Measurements from ENCODE around the gene GPRC5A. TPM values are rescaled to one million over a fixed set of nuclear protein-coding genes. Genes with fewer than 3 reads are reported as not detected.

The GPRC5A gene
- total RNA-seq, 1 donor from 2014 or later: 4.0 TPM

- Mint-ChIP-seq H3K9me3 (ENCODE audit: low read depth) (no peaks in the 10 kb centered on the region), H3K27ac (no peak overlapping the region), H3K4me3 (ENCODE audit: low read depth) (no peak overlapping the region), H3K4me1 (ENCODE audit: low read depth) (peaks cover 1% of the 10 kb centered on the region), H3K27me3 (peaks cover 28% of the 10 kb centered on the region), H3K36me3 (ENCODE audit: insufficient read depth) (no peaks in the 10 kb centered on the region)
- DNase-seq (ENCODE audit: low spot score, unreplicated experiment): no peak
- no peak for TF ChIP-seq CTCF (IDR thresholded peaks at IDR 0.05; ENCODE audit: unreplicated experiment)
Measured at GRCh38 chr12:12908252-12908651, 16.9 kb downstream of the GPRC5A start.

- Mint-ChIP-seq H3K27me3 (peaks cover 33% of the 10 kb centered on the region), H3K4me1 (ENCODE audit: low read depth) (peaks cover 1% of the 10 kb centered on the region), H3K9me3 (ENCODE audit: low read depth) (no peaks in the 10 kb centered on the region), H3K27ac (no peak overlapping the region), H3K36me3 (ENCODE audit: insufficient read depth) (no peaks in the 10 kb centered on the region), H3K4me3 (ENCODE audit: low read depth) (no peak overlapping the region)
- DNase-seq (ENCODE audit: low spot score, unreplicated experiment): no peak
- no peak for TF ChIP-seq CTCF (IDR thresholded peaks at IDR 0.05; ENCODE audit: unreplicated experiment)
Measured at GRCh38 chr12:12908711-12909110, 17.3 kb downstream of the GPRC5A start.

GRCh38 chr12:12909228-12909994 is 18.0 kb downstream of the GPRC5A start:
- H3K27ac Mint-ChIP-seq: no peak overlapping the region

GRCh38 chr12:12909995-12910420 is 18.6 kb downstream of the GPRC5A start:
- Mint-ChIP-seq H3K4me1 (ENCODE audit: low read depth) (no peaks in the 10 kb centered on the region), H3K9me3 (ENCODE audit: low read depth) (no peaks in the 10 kb centered on the region), H3K36me3 (ENCODE audit: insufficient read depth) (no peaks in the 10 kb centered on the region), H3K27ac (no peak overlapping the region), H3K4me3 (ENCODE audit: low read depth) (no peak overlapping the region), H3K27me3 (peaks cover 38% of the 10 kb centered on the region)
- no peak for DNase-seq (ENCODE audit: low spot score, unreplicated experiment)
- TF ChIP-seq CTCF (IDR thresholded peaks at IDR 0.05; ENCODE audit: unreplicated experiment): no peak

More at GRCh38 chr12:12909228-12909994, 18.0 kb downstream of the GPRC5A start:
- Mint-ChIP-seq H3K9me3 (ENCODE audit: low read depth) (no peaks in the 10 kb centered on the region), H3K27me3 (peaks cover 38% of the 10 kb centered on the region), H3K4me1 (ENCODE audit: low read depth) (no peaks in the 10 kb centered on the region), H3K36me3 (ENCODE audit: insufficient read depth) (no peaks in the 10 kb centered on the region), H3K4me3 (ENCODE audit: low read depth) (no peak overlapping the region)
- no peak for DNase-seq (ENCODE audit: low spot score, unreplicated experiment)
- no peak for TF ChIP-seq CTCF (IDR thresholded peaks at IDR 0.05; ENCODE audit: unreplicated experiment)

GRCh38 chr12:12912711-12913110 is 21.3 kb downstream of the GPRC5A start:
- no peak for DNase-seq (ENCODE audit: low spot score, unreplicated experiment)
- H3K27me3 Mint-ChIP-seq: peaks cover 56% of the 10 kb centered on the region
- no peak for TF ChIP-seq CTCF (IDR thresholded peaks at IDR 0.05; ENCODE audit: unreplicated experiment)
- no peaks in the 10 kb centered on the region for H3K4me1 Mint-ChIP-seq (ENCODE audit: low read depth)
- no peaks in the 10 kb centered on the region for H3K36me3 Mint-ChIP-seq (ENCODE audit: insufficient read depth)
- H3K4me3 Mint-ChIP-seq (ENCODE audit: low read depth): no peak overlapping the region
- no peaks in the 10 kb centered on the region for H3K9me3 Mint-ChIP-seq (ENCODE audit: low read depth)
- H3K27ac Mint-ChIP-seq: no peak overlapping the region
